ENCODE measurements around the gene SMOC2. TPM values are rescaled to one million over a fixed set of nuclear protein-coding genes. Genes with fewer than 3 reads are reported as not detected.
A peak's percentile ranks its signal among the peaks of the same experiment; 100 is the strongest.

Gene SMOC2
- total and polyA plus RNA-seq, 12 donors: 6.6 to 39.1 (median 17.6) TPM

DNA sequence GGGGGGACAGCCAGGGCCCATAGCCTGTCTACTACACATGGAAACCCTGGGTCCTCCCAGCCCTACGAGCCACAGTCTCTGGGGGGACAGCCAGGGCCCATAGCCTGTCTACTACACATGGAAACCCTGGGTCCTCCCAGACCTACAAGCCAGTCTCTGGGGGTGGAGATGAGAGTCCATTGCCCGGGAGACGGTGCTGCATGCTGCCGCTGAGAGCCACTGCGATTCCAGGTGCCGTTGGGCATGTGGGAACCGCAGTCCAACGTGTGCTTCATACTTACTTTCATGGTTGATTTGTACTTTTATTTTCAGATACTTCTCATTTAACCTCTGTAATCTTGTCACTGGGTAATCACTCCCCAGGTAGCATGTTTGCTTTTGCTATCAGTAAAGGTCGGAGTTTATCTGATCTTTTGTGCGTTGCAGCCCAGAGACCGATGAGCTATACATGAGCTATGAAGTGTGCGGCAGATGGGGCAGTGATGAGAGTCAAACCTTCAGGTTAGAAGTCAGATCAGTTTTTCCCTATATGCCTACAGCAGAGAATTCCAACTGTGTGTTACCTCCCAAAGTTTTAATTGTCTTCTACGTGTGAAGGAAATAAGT is 58.2 kb downstream of the SMOC2 start:
- peaks cover 0 to 23% (median 0%) of the 10 kb centered on the region in 9 donors for H3K4me1 ChIP-seq
- H3K27ac ChIP-seq: no peak overlapping the region
- no peaks in the 10 kb centered on the region for H3K36me3 ChIP-seq
- intact Hi-C loops (cut with DNase I): no loop called here
- no peak for DNase-seq
- H3K27me3 ChIP-seq: peaks cover 0 to 7% (median 0%) of the 10 kb centered on the region in 7 donors
- H3K9me3 ChIP-seq: no peaks in the 10 kb centered on the region
- 83% methylated on average over 12 to 13 of the region's 13 CpGs for WGBS, 2 donors
- no peak overlapping the region for H3K4me3 ChIP-seq
- TF ChIP-seq, protein P1, sequence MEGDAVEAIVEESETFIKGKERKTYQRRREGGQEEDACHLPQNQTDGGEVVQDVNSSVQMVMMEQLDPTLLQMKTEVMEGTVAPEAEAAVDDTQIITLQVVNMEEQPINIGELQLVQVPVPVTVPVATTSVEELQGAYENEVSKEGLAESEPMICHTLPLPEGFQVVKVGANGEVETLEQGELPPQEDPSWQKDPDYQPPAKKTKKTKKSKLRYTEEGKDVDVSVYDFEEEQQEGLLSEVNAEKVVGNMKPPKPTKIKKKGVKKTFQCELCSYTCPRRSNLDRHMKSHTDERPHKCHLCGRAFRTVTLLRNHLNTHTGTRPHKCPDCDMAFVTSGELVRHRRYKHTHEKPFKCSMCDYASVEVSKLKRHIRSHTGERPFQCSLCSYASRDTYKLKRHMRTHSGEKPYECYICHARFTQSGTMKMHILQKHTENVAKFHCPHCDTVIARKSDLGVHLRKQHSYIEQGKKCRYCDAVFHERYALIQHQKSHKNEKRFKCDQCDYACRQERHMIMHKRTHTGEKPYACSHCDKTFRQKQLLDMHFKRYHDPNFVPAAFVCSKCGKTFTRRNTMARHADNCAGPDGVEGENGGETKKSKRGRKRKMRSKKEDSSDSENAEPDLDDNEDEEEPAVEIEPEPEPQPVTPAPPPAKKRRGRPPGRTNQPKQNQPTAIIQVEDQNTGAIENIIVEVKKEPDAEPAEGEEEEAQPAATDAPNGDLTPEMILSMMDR (IDR thresholded peaks at IDR 0.05): no peak
- ATAC-seq: no peak

DNA sequence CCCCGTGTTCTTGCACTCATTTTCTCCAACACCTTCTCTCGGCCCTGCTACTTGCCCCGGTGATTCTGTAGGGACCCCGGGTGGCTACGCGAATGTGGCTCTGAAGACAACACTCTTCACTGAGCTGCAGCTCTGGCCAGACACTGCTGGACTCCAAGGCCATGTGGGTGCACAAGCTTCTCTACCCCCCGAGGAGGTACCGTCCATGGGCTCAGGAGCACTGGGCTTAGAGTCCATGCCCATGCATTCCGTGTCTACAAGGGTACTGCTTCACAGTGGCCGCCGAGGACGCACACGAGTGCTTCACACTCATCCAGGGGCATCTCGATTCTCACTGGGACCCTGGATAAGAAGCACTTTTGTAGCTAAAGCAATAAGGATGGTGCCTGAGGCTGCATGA is 59.5 kb downstream of the SMOC2 start:
- WGBS, 2 donors: 89 to 95% methylated on average over 14 of the region's 14 CpGs
- ATAC-seq (peak in 2 of 8 donors; percentile 18 to 41), DNase-seq (no peak)
- intact Hi-C loops (cut with DNase I): no loop called here
- Histone ChIP-seq H3K27me3 (peaks cover 0 to 7% (median 0%) of the 10 kb centered on the region in 7 donors), H3K4me1 (peaks cover 0 to 15% (median 0%) of the 10 kb centered on the region in 9 donors), H3K36me3 (no peaks in the 10 kb centered on the region), H3K27ac (no peak overlapping the region), H3K4me3 (no peak overlapping the region), H3K9me3 (no peaks in the 10 kb centered on the region)
- TF ChIP-seq, protein P1 (IDR thresholded peaks at IDR 0.05): no peak

DNA sequence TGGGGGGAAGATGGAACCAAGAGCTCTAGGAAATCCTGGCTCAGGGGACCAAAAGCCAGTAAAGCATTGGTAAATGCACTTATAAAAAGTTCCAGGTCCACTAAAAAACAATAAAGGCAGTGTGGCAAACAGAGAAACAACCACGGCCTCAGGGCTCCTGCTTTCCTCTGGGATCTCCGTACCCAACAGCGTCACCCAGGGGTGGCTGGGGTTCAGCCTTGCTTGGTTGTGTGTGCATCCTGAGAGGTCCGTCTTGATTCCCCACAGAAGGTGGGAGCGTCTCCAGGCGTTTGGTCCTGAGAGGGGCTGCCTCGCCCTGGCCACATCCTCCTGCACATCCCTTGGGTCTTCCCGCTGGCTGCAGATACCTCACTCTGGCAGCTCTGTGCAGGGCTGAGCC is 60.6 kb downstream of the SMOC2 start:
- intact Hi-C loops (cut with DNase I): no loop called here
- H3K9me3 ChIP-seq: no peaks in the 10 kb centered on the region
- no peak overlapping the region for H3K4me3 ChIP-seq
- no peaks in the 10 kb centered on the region for H3K36me3 ChIP-seq
- TF ChIP-seq, protein P1 (IDR thresholded peaks at IDR 0.05): no peak
- peaks cover 0 to 10% (median 0%) of the 10 kb centered on the region in 9 donors for H3K4me1 ChIP-seq
- no peak for ATAC-seq
- WGBS, 2 donors: 72 to 80% methylated on average over 8 of the region's 8 CpGs
- no peak for DNase-seq
- H3K27ac ChIP-seq: no peak overlapping the region
- peaks cover 0 to 6% (median 0%) of the 10 kb centered on the region in 7 donors for H3K27me3 ChIP-seq

GRCh38 chr6:168504366-168504765 is 63.4 kb downstream of the SMOC2 start:
- Histone ChIP-seq H3K36me3 (no peaks in the 10 kb centered on the region), H3K27ac (no peak overlapping the region), H3K9me3 (no peaks in the 10 kb centered on the region), H3K4me3 (no peak overlapping the region), H3K27me3 (peaks cover 0 to 13% (median 3%) of the 10 kb centered on the region in 7 donors), H3K4me1 (no peaks in the 10 kb centered on the region)
- DNase-seq: no peak
- ATAC-seq: no peak
- intact Hi-C loops (cut with DNase I): no loop called here
- TF ChIP-seq, protein P1 (IDR thresholded peaks at IDR 0.05): no peak
- WGBS, 2 donors: 95 to 96% methylated on average over 3 of the region's 3 CpGs
